Measurements from ENCODE around the gene PGRMC2. TPM values are rescaled to one million over a fixed set of nuclear protein-coding genes. Genes with fewer than 3 reads are reported as not detected.

PGRMC2 gene
- polyA plus RNA-seq (2013, experiment 1 of 2) = 117 TPM
- polyA plus RNA-seq (2013, experiment 2 of 2) = 116 TPM

- Histone ChIP-seq H2BK15ac (ENCODE audit: low read depth, poor library complexity, severe bottlenecking) (peak within 1 kb of the TSS; percentile 97), H3K9ac (ENCODE audit: low read length) (peak within 1 kb of the TSS; percentile 93), H3K36me3 (ENCODE audit: control insufficient read depth in 1 of 2, insufficient read depth in 2 of 2, low read depth in 1 of 2, low read length in 2 of 2) (peaks cover 0 to 8% of the 10 kb centered on the region in 2 experiments), H2BK120ac (ENCODE audit: low read depth, low read length) (peak within 1 kb of the TSS; percentile 94), H4K8ac (ENCODE audit: low read length) (peak within 1 kb of the TSS; percentile 88), H3K9me3 (ENCODE audit: control insufficient read depth, low read length) (no peaks in the 10 kb centered on the region), H3K27ac (ENCODE audit: low read length, poor library complexity, severe bottlenecking) (peak within 1 kb of the TSS; percentile 98), H3K23ac (ENCODE audit: low read length in 2 of 2) (peak within 1 kb of the TSS in 1 of 2 experiments; percentile 75), H2BK12ac (ENCODE audit: low read length in 2 of 2) (peak within 1 kb of the TSS; percentile 56 to 59), H3K14ac (ENCODE audit: low read length in 2 of 2) (peak within 1 kb of the TSS; percentile 92 to 95), H3K4me3 (ENCODE audit: insufficient read depth in 1 of 2, low read depth in 1 of 2, low read length in 2 of 2) (peak within 1 kb of the TSS; percentile 92 to 98), H3K79me1 (replicated peaks; ENCODE audit: low read length, poor library complexity, severe bottlenecking) (peaks cover 1% of the 10 kb centered on the region), H3K4ac (ENCODE audit: low read depth in 1 of 2, low read length in 2 of 2) (peak within 1 kb of the TSS; percentile 97 to 98), H2AK5ac (ENCODE audit: low read length, severe bottlenecking) (peak within 1 kb of the TSS; percentile 78), H3K4me2 (ENCODE audit: low read length, poor library complexity, severe bottlenecking) (peak within 1 kb of the TSS; percentile 93), H3K18ac (ENCODE audit: low read depth in 1 of 2, low read length in 2 of 2) (peak within 1 kb of the TSS; percentile 99 to 100), H2BK5ac (ENCODE audit: low read depth, low read length, poor library complexity, severe bottlenecking) (peak within 1 kb of the TSS; percentile 96), H3K27me3 (ENCODE audit: control insufficient read depth in 1 of 2, insufficient read depth in 1 of 2, low read length in 2 of 2) (no peaks in the 10 kb centered on the region), H2AFZ (ENCODE audit: low read depth, low read length) (peak within 1 kb of the TSS; percentile 46), H3K4me1 (ENCODE audit: control insufficient read depth, insufficient read depth, low read depth, low read length) (peaks cover 4% of the 10 kb centered on the region), H4K91ac (ENCODE audit: low read length) (peak within 1 kb of the TSS; percentile 96)
- DNase-seq = peak; percentile 51
- under 1% methylated on average over 32 of the region's 67 CpGs for WGBS
These were observed at the start of gene PGRMC2 for GRCh38 chr4:128287141-128287870. Gene PGRMC2, minus strand, starts transcription at chr4:128287813. Its CDS starts 23 bp downstream, at chr4:128287790.

DNA sequence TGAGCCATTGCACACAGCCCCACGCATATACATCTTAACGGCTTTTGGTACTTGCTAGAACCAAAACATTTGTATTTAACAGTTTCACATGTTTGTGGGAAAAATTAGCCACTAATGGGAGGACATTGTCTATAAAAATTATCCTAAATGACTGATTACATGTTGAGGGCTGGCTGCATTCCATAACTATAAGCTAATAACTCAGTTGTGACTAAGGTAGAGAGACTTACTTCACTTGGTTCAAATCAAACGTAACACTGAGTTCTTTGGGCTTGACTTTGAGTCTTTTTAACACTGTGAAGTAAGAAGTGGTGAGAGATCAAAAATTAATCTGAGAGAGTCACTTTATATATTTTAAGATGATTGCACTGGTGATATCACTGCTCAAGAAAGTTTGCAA is 47.9 kb upstream of the PGRMC2 start:
- Histone ChIP-seq H3K27ac (ENCODE audit: low read length, poor library complexity, severe bottlenecking) (no peak overlapping the region), H3K4me3 (ENCODE audit: insufficient read depth in 1 of 2, low read depth in 1 of 2, low read length in 2 of 2) (no peak overlapping the region), H2BK12ac (ENCODE audit: low read length in 2 of 2) (no peak overlapping the region), H2BK5ac (ENCODE audit: low read depth, low read length, poor library complexity, severe bottlenecking) (no peak overlapping the region), H3K4ac (ENCODE audit: low read depth in 1 of 2, low read length in 2 of 2) (no peak overlapping the region), H2AK5ac (ENCODE audit: low read length, severe bottlenecking) (no peak overlapping the region), H3K4me2 (ENCODE audit: low read length, poor library complexity, severe bottlenecking) (no peak overlapping the region), H3K18ac (ENCODE audit: low read depth in 1 of 2, low read length in 2 of 2) (no peak overlapping the region), H3K14ac (ENCODE audit: low read length in 2 of 2) (no peak overlapping the region), H3K9me3 (ENCODE audit: control insufficient read depth, low read length) (no peaks in the 10 kb centered on the region), H3K27me3 (ENCODE audit: control insufficient read depth in 1 of 2, insufficient read depth in 1 of 2, low read length in 2 of 2) (no peaks in the 10 kb centered on the region), H2BK15ac (ENCODE audit: low read depth, poor library complexity, severe bottlenecking) (no peak overlapping the region), H2AFZ (ENCODE audit: low read depth, low read length) (no peak overlapping the region), H4K91ac (ENCODE audit: low read length) (no peak overlapping the region), H3K79me1 (replicated peaks; ENCODE audit: low read length, poor library complexity, severe bottlenecking) (peaks cover 1% of the 10 kb centered on the region), H2BK120ac (ENCODE audit: low read depth, low read length) (no peak overlapping the region), H3K9ac (ENCODE audit: low read length) (no peak overlapping the region), H4K8ac (ENCODE audit: low read length) (no peak overlapping the region), H3K36me3 (ENCODE audit: control insufficient read depth in 1 of 2, insufficient read depth in 2 of 2, low read depth in 1 of 2, low read length in 2 of 2) (no peaks in the 10 kb centered on the region), H3K4me1 (ENCODE audit: control insufficient read depth, insufficient read depth, low read depth, low read length) (no peaks in the 10 kb centered on the region), H3K23ac (ENCODE audit: low read length in 2 of 2) (no peak overlapping the region)
- WGBS = 60% methylated on average over 1 of the region's 3 CpGs
- DNase-seq = no peak

GRCh38 chr4:128334256-128334655 is 46.6 kb upstream of the PGRMC2 start:
- Histone ChIP-seq H2BK5ac (ENCODE audit: low read depth, low read length, poor library complexity, severe bottlenecking) (no peak overlapping the region), H3K4me2 (ENCODE audit: low read length, poor library complexity, severe bottlenecking) (no peak overlapping the region), H2BK120ac (ENCODE audit: low read depth, low read length) (no peak overlapping the region), H3K4me3 (ENCODE audit: insufficient read depth in 1 of 2, low read depth in 1 of 2, low read length in 2 of 2) (no peak overlapping the region), H3K4me1 (ENCODE audit: control insufficient read depth, insufficient read depth, low read depth, low read length) (peaks cover 2% of the 10 kb centered on the region), H3K23ac (ENCODE audit: low read length in 2 of 2) (no peak overlapping the region), H3K36me3 (ENCODE audit: control insufficient read depth in 1 of 2, insufficient read depth in 2 of 2, low read depth in 1 of 2, low read length in 2 of 2) (no peaks in the 10 kb centered on the region), H2BK15ac (ENCODE audit: low read depth, poor library complexity, severe bottlenecking) (no peak overlapping the region), H3K4ac (ENCODE audit: low read depth in 1 of 2, low read length in 2 of 2) (peak overlapping the region in 1 of 2 experiments; percentile 18), H3K14ac (ENCODE audit: low read length in 2 of 2) (no peak overlapping the region), H3K9me3 (ENCODE audit: control insufficient read depth, low read length) (no peaks in the 10 kb centered on the region), H3K18ac (ENCODE audit: low read depth in 1 of 2, low read length in 2 of 2) (no peak overlapping the region), H3K9ac (ENCODE audit: low read length) (no peak overlapping the region), H4K8ac (ENCODE audit: low read length) (no peak overlapping the region), H2AK5ac (ENCODE audit: low read length, severe bottlenecking) (no peak overlapping the region), H4K91ac (ENCODE audit: low read length) (no peak overlapping the region), H3K27ac (ENCODE audit: low read length, poor library complexity, severe bottlenecking) (no peak overlapping the region), H3K27me3 (ENCODE audit: control insufficient read depth in 1 of 2, insufficient read depth in 1 of 2, low read length in 2 of 2) (no peaks in the 10 kb centered on the region), H2BK12ac (ENCODE audit: low read length in 2 of 2) (no peak overlapping the region), H3K79me1 (replicated peaks; ENCODE audit: low read length, poor library complexity, severe bottlenecking) (no peaks in the 10 kb centered on the region), H2AFZ (ENCODE audit: low read depth, low read length) (no peak overlapping the region)
- WGBS = 100% methylated on average over 1 of the region's 2 CpGs
- DNase-seq = no peak

- H3K4me2 ChIP-seq (ENCODE audit: low read length, poor library complexity, severe bottlenecking) = no peak overlapping the region
- no peak overlapping the region for H3K4ac ChIP-seq (ENCODE audit: low read depth in 1 of 2, low read length in 2 of 2)
- H3K9ac ChIP-seq (ENCODE audit: low read length) = no peak overlapping the region
- H2BK5ac ChIP-seq (ENCODE audit: low read depth, low read length, poor library complexity, severe bottlenecking) = no peak overlapping the region
- no peak overlapping the region for H3K18ac ChIP-seq (ENCODE audit: low read depth in 1 of 2, low read length in 2 of 2)
- H3K27me3 ChIP-seq (ENCODE audit: control insufficient read depth in 1 of 2, insufficient read depth in 1 of 2, low read length in 2 of 2) = no peaks in the 10 kb centered on the region
- WGBS = 94% methylated on average over 6 of the region's 6 CpGs
- H3K27ac ChIP-seq (ENCODE audit: low read length, poor library complexity, severe bottlenecking) = no peak overlapping the region
- no peak overlapping the region for H2BK12ac ChIP-seq (ENCODE audit: low read length in 2 of 2)
- H3K4me1 ChIP-seq (ENCODE audit: control insufficient read depth, insufficient read depth, low read depth, low read length) = peaks cover 2% of the 10 kb centered on the region
- H3K79me1 ChIP-seq (replicated peaks; ENCODE audit: low read length, poor library complexity, severe bottlenecking) = no peaks in the 10 kb centered on the region
- no peak overlapping the region for H4K8ac ChIP-seq (ENCODE audit: low read length)
- no peak overlapping the region for H2AFZ ChIP-seq (ENCODE audit: low read depth, low read length)
- H2BK120ac ChIP-seq (ENCODE audit: low read depth, low read length) = no peak overlapping the region
- no peak overlapping the region for H4K91ac ChIP-seq (ENCODE audit: low read length)
- DNase-seq = no peak
- H3K23ac ChIP-seq (ENCODE audit: low read length in 2 of 2) = no peak overlapping the region
- no peak overlapping the region for H3K4me3 ChIP-seq (ENCODE audit: insufficient read depth in 1 of 2, low read depth in 1 of 2, low read length in 2 of 2)
- H3K36me3 ChIP-seq (ENCODE audit: control insufficient read depth in 1 of 2, insufficient read depth in 2 of 2, low read depth in 1 of 2, low read length in 2 of 2) = no peaks in the 10 kb centered on the region
- no peaks in the 10 kb centered on the region for H3K9me3 ChIP-seq (ENCODE audit: control insufficient read depth, low read length)
- H2BK15ac ChIP-seq (ENCODE audit: low read depth, poor library complexity, severe bottlenecking) = no peak overlapping the region
- H3K14ac ChIP-seq (ENCODE audit: low read length in 2 of 2) = no peak overlapping the region
- H2AK5ac ChIP-seq (ENCODE audit: low read length, severe bottlenecking) = no peak overlapping the region
These were observed 45.9 kb upstream of the PGRMC2 start for GRCh38 chr4:128333309-128334018.
